H9 (cell line): ENCODE results near the gene KIRREL3. TPM values are rescaled to one million over a fixed set of nuclear protein-coding genes. Genes with fewer than 3 reads are reported as not detected.

ENCODE experiments used
- DNase-seq: peaks from one replicate; pipeline ENCODE4 v3.0.0-alpha.2; 2017
- H2AFZ ChIP-seq: one replicate; pipeline ENCODE4 v1.6.1; 2013; ENCODE audit warnings: mild to moderate bottlenecking, low read length, control low read depth, moderate library complexity
- H2AK5ac ChIP-seq: 2 replicates; pipeline ENCODE4 v1.6.1; 2013; ENCODE audit warnings: low read length, control low read depth, mixed read lengths; ENCODE audit not compliant: insufficient read length
- H2BK120ac ChIP-seq: one replicate; pipeline ENCODE4 v1.6.1; 2013; ENCODE audit warnings: low read depth, mild to moderate bottlenecking, low read length, control low read depth, inconsistent platforms; ENCODE audit not compliant: poor library complexity, severe bottlenecking
- H2BK12ac ChIP-seq: 2 replicates; pipeline ENCODE4 v1.6.1; 2013; ENCODE audit warnings: low read length, control low read depth, mixed read lengths, low read depth; ENCODE audit not compliant: insufficient read length
- H2BK15ac ChIP-seq: 2 replicates; pipeline ENCODE4 v1.6.1; 2013; ENCODE audit warnings: low read depth, low read length, control low read depth
- H2BK20ac ChIP-seq: one replicate; pipeline ENCODE4 v1.6.1; 2013; ENCODE audit warnings: low read depth, mild to moderate bottlenecking, low read length, control low read depth, inconsistent platforms; ENCODE audit not compliant: poor library complexity, severe bottlenecking
- H2BK5ac ChIP-seq: 2 replicates; pipeline ENCODE4 v1.6.1; 2013; ENCODE audit warnings: low read length, control low read depth, mixed read lengths; ENCODE audit not compliant: insufficient read length
- H3K14ac ChIP-seq: 2 replicates; pipeline ENCODE4 v1.6.1; 2013; ENCODE audit warnings: low read length, control low read depth; ENCODE audit not compliant: insufficient read depth
- H3K18ac ChIP-seq: 2 replicates; pipeline ENCODE4 v1.6.1; 2013; ENCODE audit warnings: low read depth, mild to moderate bottlenecking, mixed read lengths, low read length, control low read depth; ENCODE audit not compliant: insufficient read length
- H3K23ac ChIP-seq: 2 replicates; pipeline ENCODE4 v1.6.1; 2013; ENCODE audit warnings: low read length, control low read depth, mixed read lengths, low read depth; ENCODE audit not compliant: insufficient read length
- H3K23me2 ChIP-seq: 2 replicates; pipeline ENCODE4 v1.6.1; 2013; ENCODE audit warnings: low read depth, mild to moderate bottlenecking, mixed read lengths, low read length, control low read depth; ENCODE audit not compliant: insufficient read length, poor library complexity, severe bottlenecking
- H3K27ac ChIP-seq: 2 replicates; pipeline ENCODE4 v1.5.1; 2013; ENCODE audit warnings: low read length, control low read depth, mixed read lengths, low read depth; ENCODE audit not compliant: insufficient read length
- H3K27me3 ChIP-seq: 2 replicates; pipeline ENCODE4 v1.6.1; 2013; ENCODE audit warnings: low read length, control low read depth, inconsistent platforms; ENCODE audit not compliant: insufficient read depth
- H3K4ac ChIP-seq: 2 replicates; pipeline ENCODE4 v1.6.1; 2013; ENCODE audit warnings: low read depth, mild to moderate bottlenecking, control low read depth, inconsistent platforms, low read length, moderate library complexity
- H3K4me1 ChIP-seq: 2 replicates; pipeline ENCODE4 v1.6.1; 2013; ENCODE audit warnings: low read length, control low read depth, inconsistent platforms; ENCODE audit not compliant: insufficient read depth
- H3K4me2 ChIP-seq: 2 replicates; pipeline ENCODE4 v1.6.1; 2013; ENCODE audit warnings: low read length, control low read depth, mixed read lengths; ENCODE audit not compliant: insufficient read length, insufficient read depth
- H3K56ac ChIP-seq: 2 replicates; pipeline ENCODE4 v1.6.1; 2013; ENCODE audit warnings: low read depth, mild to moderate bottlenecking, mixed read lengths, low read length, control low read depth; ENCODE audit not compliant: insufficient read length
- H3K79me1 ChIP-seq: 2 replicates; pipeline ENCODE4 v1.6.1; 2013; ENCODE audit warnings: low read depth, mild to moderate bottlenecking, moderate library complexity, low read length, control low read depth, inconsistent platforms; ENCODE audit not compliant: insufficient read depth, poor library complexity, severe bottlenecking
- H3K79me2 ChIP-seq: 2 replicates; pipeline ENCODE4 v1.6.1; 2013; ENCODE audit warnings: low read length, control low read depth, inconsistent platforms; ENCODE audit not compliant: insufficient read depth
- H3K9ac ChIP-seq: 2 replicates; pipeline ENCODE4 v1.6.1; 2013; ENCODE audit warnings: low read length, control low read depth, mixed read lengths; ENCODE audit not compliant: insufficient read length; ENCODE audit errors: extremely low read depth
- H3K9me3 ChIP-seq: one replicate; pipeline ENCODE4 v1.6.1; 2013; ENCODE audit warnings: low read depth, low read length, inconsistent platforms; ENCODE audit not compliant: control insufficient read depth
- H3T11ph ChIP-seq: one replicate; pipeline ENCODE4 v1.6.1; 2013; ENCODE audit warnings: mild to moderate bottlenecking, low read length, control low read depth, inconsistent platforms
- H4K20me1 ChIP-seq: one replicate; pipeline ENCODE4 v1.6.1; 2013; ENCODE audit not compliant: control insufficient read depth, insufficient read length, insufficient read depth
- H4K5ac ChIP-seq: 2 replicates; pipeline ENCODE4 v1.6.1; 2013; ENCODE audit warnings: low read depth, mild to moderate bottlenecking, mixed read lengths, low read length, control low read depth; ENCODE audit not compliant: insufficient read length
- H4K8ac ChIP-seq: replicated peaks from 2 replicates; pipeline ENCODE4 v1.6.1; 2013; ENCODE audit warnings: low read length, control low read depth, mixed read lengths, low read depth; ENCODE audit not compliant: insufficient read length
- H4K91ac ChIP-seq: 2 replicates; pipeline ENCODE4 v1.6.1; 2013; ENCODE audit warnings: low read depth, mild to moderate bottlenecking, moderate library complexity, mixed read lengths, low read length, control low read depth; ENCODE audit not compliant: insufficient read length
- H3K27ac Mint-ChIP-seq, 3 experiments: 2 replicates in 2 of 3; 3 replicates in 1 of 3; pipeline ENCODE4 v1.8.0; 2020 to 2021; ENCODE audit warnings: mixed read lengths in 3 of 3, mild to moderate bottlenecking in 1 of 3, moderate library complexity in 1 of 3
- H3K27me3 Mint-ChIP-seq: 2 replicates; pipeline ENCODE4 v1.8.0; 2021; ENCODE audit warnings: low read depth, mild to moderate bottlenecking, moderate library complexity, mixed read lengths
- H3K36me3 Mint-ChIP-seq, 3 experiments: 2 replicates in 2 of 3; 3 replicates in 1 of 3; pipeline ENCODE4 v1.8.0; 2020 to 2021; ENCODE audit warnings: low read depth in 3 of 3, mixed read lengths in 3 of 3; ENCODE audit not compliant: insufficient read depth in 1 of 3
- H3K4me1 Mint-ChIP-seq, 2 experiments: 2 replicates each; pipeline ENCODE4 v1.8.0; 2020; ENCODE audit warnings: mixed read lengths in 2 of 2
- H3K4me3 Mint-ChIP-seq, 2 experiments: 2 replicates in 1 of 2; 3 replicates in 1 of 2; pipeline ENCODE4 v1.8.0; 2020 to 2021; ENCODE audit warnings: mild to moderate bottlenecking in 2 of 2, mixed read lengths in 2 of 2, moderate library complexity in 1 of 2
- H3K9me3 Mint-ChIP-seq, 2 experiments: 2 replicates in 1 of 2; 3 replicates in 1 of 2; pipeline ENCODE4 v1.8.0; 2020; ENCODE audit warnings: mild to moderate bottlenecking in 2 of 2, mixed read lengths in 2 of 2, moderate library complexity in 1 of 2
- CTCF ChIP-seq: fragments of 200-600 bp; sonication (generic); conservative IDR thresholded peaks from 3 replicates; pipeline ENCODE4 v1.8.0; 2021; ENCODE audit warnings: antibody characterized with exemption, mild to moderate bottlenecking
- WGBS: extraction: QIAGEN DNeasy Blood & Tissue Kit; methylation state at CpG from one replicate; pipeline ENCODE4 v1.1.7; 2013; ENCODE audit warnings: missing lambda C conversion rate, low lambda C conversion rate, mixed read lengths; ENCODE audit not compliant: insufficient read length; ENCODE audit errors: extremely low coverage; 5-methylcytosine and 5-hydroxymethylcytosine counted together
- total RNA-seq: library from RNA; stranded (reverse); gene quantifications from 2 replicates; pipeline ENCODE4 v1.2.1, GENCODE V29; 2021

Gene KIRREL3
- total RNA-seq, 1 experiment from 2014 or later, result 0.17 TPM

GRCh38 chr11:126465573-126466188 lies 534.9 kb downstream of the KIRREL3 start:
- H3K36me3 Mint-ChIP-seq, result peaks cover 0 to 5% (median 0%) of the 10 kb centered on the region in 3 experiments; a peak in 1 of 7 replicates
- no peak for DNase-seq
- no peak overlapping the region for H3K27ac ChIP-seq

More at GRCh38 chr11:126465573-126466188, 534.9 kb downstream of the KIRREL3 start:
- Histone ChIP-seq H3K23me2 (no peaks in the 10 kb centered on the region), H2BK120ac (no peak overlapping the region), H2AFZ (no peak overlapping the region), H3K9ac (no peak overlapping the region), H3K23ac (no peak overlapping the region), H3K79me1 (no peaks in the 10 kb centered on the region), H3K56ac (no peak overlapping the region), H3K4me2 (no peak overlapping the region), H2BK15ac (no peak overlapping the region), H4K5ac (no peak overlapping the region), H3K9me3 (no peaks in the 10 kb centered on the region), H3K4ac (no peak overlapping the region), H4K8ac (no peak overlapping the region), H3K79me2 (no peaks in the 10 kb centered on the region), H3K14ac (no peak overlapping the region), H3K27me3 (no peaks in the 10 kb centered on the region), H3T11ph (no peak overlapping the region), H2AK5ac (no peak overlapping the region), H2BK12ac (no peak overlapping the region), H3K18ac (no peak overlapping the region), H3K4me1 (no peaks in the 10 kb centered on the region; the same call in 1 of the 2 replicates), H2BK5ac (no peak overlapping the region), H4K20me1 (no peaks in the 10 kb centered on the region), H2BK20ac (no peak overlapping the region), H4K91ac (no peak overlapping the region)
- 0 out of 7 replicates have a peak overlapping the region, but pooled peaks of 1 of the 3 experiments have one; percentile 70 for H3K27ac Mint-ChIP-seq
- H3K9me3 Mint-ChIP-seq, result peaks cover 3 to 4% of the 10 kb centered on the region in 2 experiments; a peak in 1 of 5 replicates
- TF ChIP-seq CTCF, result no peak
- peaks cover 13 to 20% of the 10 kb centered on the region in 2 experiments for H3K4me1 Mint-ChIP-seq
- no peak overlapping the region; a peak in 1 of 5 replicates for H3K4me3 Mint-ChIP-seq
- H3K27me3 Mint-ChIP-seq, result peaks cover 14% of the 10 kb centered on the region
- WGBS, result no CpG with 5 or more reads among the region's 19 CpGs
